HepG2 (cell line): ENCODE results near the gene CYP4F12. TPM values are rescaled to one million over a fixed set of nuclear protein-coding genes. Genes with fewer than 3 reads are reported as not detected.

Source experiments
- ZEB1 ChIP-seq: IDR thresholded peaks from 2 replicates; pipeline ENCODE4 v1.6.1; 2012; ENCODE audit warnings: mild to moderate bottlenecking, low read depth, inconsistent platforms; ENCODE audit not compliant: insufficient replicate concordance
- ZGPAT ChIP-seq: IDR thresholded peaks from 2 replicates; pipeline ENCODE4 v1.6.1; 2016; ENCODE audit warnings: mild to moderate bottlenecking
- polyA plus RNA-seq, 8 experiments: library from polyadenylated mRNA; depleted of rRNA in 3 of 8; stranded (reverse) in 7 of 8; unstranded in 1 of 8; fragments of >200 nt; fragmentation: Illumina TruSeq in 4 of 8; extraction: Trizol in 4 of 8; gene quantifications; 2 replicates each; pipeline versions ENCODE4 v1.2.1 to v1.2.3, GENCODE V29; 2011 to 2016; ENCODE audit warnings: low read depth in 4 of 8, missing spikeins in 1 of 8, mixed read lengths in 1 of 8; ENCODE audit not compliant: insufficient read depth in 1 of 8
- total RNA-seq, 5 experiments: library from RNA; depleted of rRNA; stranded (reverse); fragments of >200 nt; fragmentation: Illumina TruSeq; extraction: Trizol; gene quantifications; 2 replicates each; pipeline ENCODE4 v1.2.3, GENCODE V29; 2016; ENCODE audit warnings: low read depth in 1 of 5
- TF ChIP-seq, protein P1 (sequence below): sonication (generic); formaldehyde crosslinking; IDR thresholded peaks from 2 replicates; pipeline ENCODE4 v1.5.0; 2020; ENCODE audit warnings: mild to moderate bottlenecking, missing genetic modification reagents, borderline replicate concordance
- TF ChIP-seq, protein P2 (sequence below): sonication (generic); formaldehyde crosslinking; IDR thresholded peaks from 2 replicates; pipeline ENCODE4 v1.4.0; 2020; ENCODE audit warnings: missing genetic modification reagents, borderline replicate concordance
- TF ChIP-seq, protein P3 (sequence below), 2 experiments: fragments of 450-650 bp in 1 of 2; sonication (generic) in 1 of 2; formaldehyde crosslinking in 1 of 2; IDR thresholded peaks; 2 replicates each; pipeline versions ENCODE4 v1.6.1 to v1.8.0; 2016 to 2022; ENCODE audit warnings: antibody characterized with exemption in 1 of 2, mild to moderate bottlenecking in 1 of 2, missing genetic modification reagents in 1 of 2

CYP4F12 gene
- total and polyA plus RNA-seq, 2 of the 13 experiments (the other 11 are each of a cell fraction or from before 2014, with no cell fraction given): 29.9 to 30.8 TPM

- TF ChIP-seq, protein P1, sequence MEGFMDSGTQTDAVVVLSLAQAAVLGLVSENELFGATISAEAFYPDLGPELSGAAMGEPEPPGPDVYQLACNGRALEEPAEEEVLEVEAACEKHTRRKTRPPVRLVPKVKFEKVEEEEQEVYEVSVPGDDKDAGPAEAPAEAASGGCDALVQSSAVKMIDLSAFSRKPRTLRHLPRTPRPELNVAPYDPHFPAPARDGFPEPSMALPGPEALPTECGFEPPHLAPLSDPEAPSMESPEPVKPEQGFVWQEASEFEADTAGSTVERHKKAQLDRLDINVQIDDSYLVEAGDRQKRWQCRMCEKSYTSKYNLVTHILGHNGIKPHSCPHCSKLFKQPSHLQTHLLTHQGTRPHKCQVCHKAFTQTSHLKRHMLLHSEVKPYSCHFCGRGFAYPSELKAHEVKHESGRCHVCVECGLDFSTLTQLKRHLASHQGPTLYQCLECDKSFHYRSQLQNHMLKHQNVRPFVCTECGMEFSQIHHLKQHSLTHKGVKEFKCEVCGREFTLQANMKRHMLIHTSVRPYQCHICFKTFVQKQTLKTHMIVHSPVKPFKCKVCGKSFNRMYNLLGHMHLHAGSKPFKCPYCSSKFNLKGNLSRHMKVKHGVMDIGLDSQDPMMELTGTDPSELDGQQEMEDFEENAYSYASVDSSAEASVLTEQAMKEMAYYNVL (CRISPR knock-in tag): no peak
- 0 out of 2 replicates have a peak, but pooled peaks have one; percentile 38 for TF ChIP-seq ZGPAT
- TF ChIP-seq, protein P2, sequence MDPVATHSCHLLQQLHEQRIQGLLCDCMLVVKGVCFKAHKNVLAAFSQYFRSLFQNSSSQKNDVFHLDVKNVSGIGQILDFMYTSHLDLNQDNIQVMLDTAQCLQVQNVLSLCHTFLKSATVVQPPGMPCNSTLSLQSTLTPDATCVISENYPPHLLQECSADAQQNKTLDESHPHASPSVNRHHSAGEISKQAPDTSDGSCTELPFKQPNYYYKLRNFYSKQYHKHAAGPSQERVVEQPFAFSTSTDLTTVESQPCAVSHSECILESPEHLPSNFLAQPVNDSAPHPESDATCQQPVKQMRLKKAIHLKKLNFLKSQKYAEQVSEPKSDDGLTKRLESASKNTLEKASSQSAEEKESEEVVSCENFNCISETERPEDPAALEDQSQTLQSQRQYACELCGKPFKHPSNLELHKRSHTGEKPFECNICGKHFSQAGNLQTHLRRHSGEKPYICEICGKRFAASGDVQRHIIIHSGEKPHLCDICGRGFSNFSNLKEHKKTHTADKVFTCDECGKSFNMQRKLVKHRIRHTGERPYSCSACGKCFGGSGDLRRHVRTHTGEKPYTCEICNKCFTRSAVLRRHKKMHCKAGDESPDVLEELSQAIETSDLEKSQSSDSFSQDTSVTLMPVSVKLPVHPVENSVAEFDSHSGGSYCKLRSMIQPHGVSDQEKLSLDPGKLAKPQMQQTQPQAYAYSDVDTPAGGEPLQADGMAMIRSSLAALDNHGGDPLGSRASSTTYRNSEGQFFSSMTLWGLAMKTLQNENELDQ (CRISPR knock-in tag): peak; percentile 84; the same call in 1 of the 2 replicates
- TF ChIP-seq, protein P3, sequence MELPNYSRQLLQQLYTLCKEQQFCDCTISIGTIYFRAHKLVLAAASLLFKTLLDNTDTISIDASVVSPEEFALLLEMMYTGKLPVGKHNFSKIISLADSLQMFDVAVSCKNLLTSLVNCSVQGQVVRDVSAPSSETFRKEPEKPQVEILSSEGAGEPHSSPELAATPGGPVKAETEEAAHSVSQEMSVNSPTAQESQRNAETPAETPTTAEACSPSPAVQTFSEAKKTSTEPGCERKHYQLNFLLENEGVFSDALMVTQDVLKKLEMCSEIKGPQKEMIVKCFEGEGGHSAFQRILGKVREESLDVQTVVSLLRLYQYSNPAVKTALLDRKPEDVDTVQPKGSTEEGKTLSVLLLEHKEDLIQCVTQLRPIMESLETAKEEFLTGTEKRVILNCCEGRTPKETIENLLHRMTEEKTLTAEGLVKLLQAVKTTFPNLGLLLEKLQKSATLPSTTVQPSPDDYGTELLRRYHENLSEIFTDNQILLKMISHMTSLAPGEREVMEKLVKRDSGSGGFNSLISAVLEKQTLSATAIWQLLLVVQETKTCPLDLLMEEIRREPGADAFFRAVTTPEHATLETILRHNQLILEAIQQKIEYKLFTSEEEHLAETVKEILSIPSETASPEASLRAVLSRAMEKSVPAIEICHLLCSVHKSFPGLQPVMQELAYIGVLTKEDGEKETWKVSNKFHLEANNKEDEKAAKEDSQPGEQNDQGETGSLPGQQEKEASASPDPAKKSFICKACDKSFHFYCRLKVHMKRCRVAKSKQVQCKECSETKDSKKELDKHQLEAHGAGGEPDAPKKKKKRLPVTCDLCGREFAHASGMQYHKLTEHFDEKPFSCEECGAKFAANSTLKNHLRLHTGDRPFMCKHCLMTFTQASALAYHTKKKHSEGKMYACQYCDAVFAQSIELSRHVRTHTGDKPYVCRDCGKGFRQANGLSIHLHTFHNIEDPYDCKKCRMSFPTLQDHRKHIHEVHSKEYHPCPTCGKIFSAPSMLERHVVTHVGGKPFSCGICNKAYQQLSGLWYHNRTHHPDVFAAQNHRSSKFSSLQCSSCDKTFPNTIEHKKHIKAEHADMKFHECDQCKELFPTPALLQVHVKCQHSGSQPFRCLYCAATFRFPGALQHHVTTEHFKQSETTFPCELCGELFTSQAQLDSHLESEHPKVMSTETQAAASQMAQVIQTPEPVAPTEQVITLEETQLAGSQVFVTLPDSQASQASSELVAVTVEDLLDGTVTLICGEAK (IDR thresholded peaks at IDR 0.05): no peak
- TF ChIP-seq, protein P3 (CRISPR knock-in tag; IDR thresholded peaks at IDR 0.05): no peak
- TF ChIP-seq ZEB1: no peak
Observed at GRCh38 chr19:15631817-15632216, 41.1 kb upstream of the CYP4F12 start (continued).
